SK-N-MC (cell line): ENCODE results near the gene MLEC.

ENCODE experiments used
- EZH2 ChIP-seq: fragments of 200-600 bp; sonication (generic); IDR thresholded peaks from one replicate; pipeline ENCODE4 v1.6.1; 2017; ENCODE audit warnings: antibody characterized with exemption
- FOXP2 ChIP-seq: optimal IDR thresholded peaks from 2 replicates; pipeline ENCODE3; 2011; ENCODE audit warnings: mild to moderate bottlenecking, moderate library complexity; ENCODE audit not compliant: insufficient read depth; ENCODE audit errors: extremely low read length, control extremely low read depth
- POLR2AphosphoS5 ChIP-seq: IDR thresholded peaks from 2 replicates; pipeline ENCODE4 v1.6.1; 2012; ENCODE audit warnings: mild to moderate bottlenecking, low read depth, low read length, borderline replicate concordance

DNA sequence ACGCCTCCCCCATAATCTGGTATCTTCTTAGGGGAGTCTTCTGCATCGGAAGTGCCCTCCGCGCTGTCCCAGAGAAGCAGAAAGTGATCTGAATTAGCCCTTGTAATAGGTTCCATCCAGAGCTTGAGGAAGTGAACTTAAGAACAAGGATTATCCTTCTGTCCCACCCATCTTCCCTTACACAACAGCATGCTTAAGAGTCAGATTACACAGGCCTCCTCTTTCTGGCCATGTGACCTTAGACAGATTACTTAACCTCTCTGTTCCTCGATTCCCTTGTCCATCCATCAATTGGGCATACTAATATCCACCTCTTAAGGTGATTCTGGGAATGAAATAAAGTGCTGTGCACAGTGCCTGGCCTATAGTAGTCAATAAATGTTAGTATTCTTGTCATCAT is 35.1 kb upstream of the MLEC start:
- TF ChIP-seq EZH2, result no peak
- TF ChIP-seq POLR2AphosphoS5, result no peak
- TF ChIP-seq FOXP2, result no peak
